Fibroblast of lung (primary cell): Measurements from ENCODE around the gene MTMR4. TPM values are rescaled to one million over a fixed set of nuclear protein-coding genes. Genes with fewer than 3 reads are reported as not detected.
"Not testable (repeated sequence)": the region's sequence is repeated elsewhere in the genome, so short reads cannot be mapped to it uniquely, and the experiment has no call there.

ENCODE experiments used
- DNase-seq, 2 donors: peaks; one replicate each; pipeline versions ENCODE4 v3.0.0 to v3.0.0-alpha.2; 2010; ENCODE audit warnings: low read depth in 2 of 2
- H2AFZ ChIP-seq: 2 replicates; pipeline ENCODE4 v1.5.1; 2012; ENCODE audit warnings: low read length, control low read depth, inconsistent platforms
- H3K27ac ChIP-seq: 2 replicates; pipeline ENCODE4 v1.5.1; 2011; ENCODE audit warnings: low read length, control low read depth; ENCODE audit not compliant: insufficient read depth
- H3K27me3 ChIP-seq: 2 replicates; pipeline ENCODE4 v1.5.1; 2011; ENCODE audit warnings: mild to moderate bottlenecking, low read length; ENCODE audit not compliant: control insufficient read depth, insufficient read depth
- H3K36me3 ChIP-seq: 2 replicates; pipeline ENCODE4 v1.5.1; 2011; ENCODE audit warnings: low read length; ENCODE audit not compliant: control insufficient read depth, insufficient read depth
- H3K4me1 ChIP-seq: 2 replicates; pipeline ENCODE4 v1.5.1; 2011; ENCODE audit warnings: low read length; ENCODE audit not compliant: control insufficient read depth, insufficient read depth; ENCODE audit errors: extremely low read depth
- H3K4me2 ChIP-seq: 2 replicates; pipeline ENCODE4 v1.5.1; 2011; ENCODE audit warnings: low read length, control low read depth; ENCODE audit not compliant: insufficient read depth; ENCODE audit errors: extremely low read depth
- H3K4me3 ChIP-seq, 4 experiments: fragments of 200-600 bp in 1 of 4; sonication (generic) in 1 of 4; replicated peaks in 1 of 4; 2 replicates each; pipeline ENCODE4 v1.5.1; 2011 to 2016; ENCODE audit warnings: low read length in 4 of 4, low read depth in 3 of 4, mild to moderate bottlenecking in 3 of 4, control low read depth in 2 of 4, inconsistent platforms in 1 of 4, mixed read lengths in 1 of 4; ENCODE audit not compliant: insufficient read depth in 1 of 4; ENCODE audit errors: control extremely low read depth in 1 of 4
- H3K79me2 ChIP-seq: 2 replicates; pipeline ENCODE4 v1.5.1; 2012; ENCODE audit warnings: mild to moderate bottlenecking, low read length, inconsistent platforms; ENCODE audit not compliant: control insufficient read depth, insufficient read depth
- H3K9ac ChIP-seq: 2 replicates; pipeline ENCODE4 v1.5.1; 2011; ENCODE audit warnings: mild to moderate bottlenecking, low read length, control low read depth; ENCODE audit not compliant: insufficient read depth
- H3K9me3 ChIP-seq: 2 replicates; pipeline ENCODE4 v1.5.1; 2012; ENCODE audit warnings: low read depth, low read length; ENCODE audit not compliant: control insufficient read depth, insufficient read depth
- H4K20me1 ChIP-seq: 2 replicates; pipeline ENCODE4 v1.5.1; 2011; ENCODE audit warnings: low read length; ENCODE audit not compliant: control insufficient read depth, insufficient read depth; ENCODE audit errors: extremely low read depth
- CTCF ChIP-seq, 2 donors: IDR thresholded peaks in 1 of 2; conservative IDR thresholded peaks in 1 of 2; 1 replicate in 1 of 2; 2 replicates in 1 of 2; pipeline ENCODE4 v1.5.1; 2011 to 2012; ENCODE audit warnings: low read length in 2 of 2, control low read depth in 1 of 2, inconsistent platforms in 1 of 2, low read depth in 1 of 2, mild to moderate bottlenecking in 1 of 2
- EZH2 ChIP-seq: IDR thresholded peaks from 2 replicates; pipeline ENCODE4 v1.5.1; 2012; ENCODE audit warnings: low read length, control low read depth, mild to moderate bottlenecking; ENCODE audit errors: missing control alignments
- polyA plus RNA-seq, 2 donors: library from polyadenylated mRNA; depleted of rRNA in 1 of 2; stranded (reverse) in 1 of 2; unstranded in 1 of 2; fragments of >200 nt; gene quantifications; 2 replicates each; pipeline ENCODE4 v1.2.1, GENCODE V29; 2011 to 2012; ENCODE audit warnings: missing spikeins in 1 of 2
- total RNA-seq: library from RNA; depleted of rRNA; stranded (reverse); fragments of >200 nt; gene quantifications from 2 replicates; pipeline ENCODE4 v1.2.1, GENCODE V29; 2014

Gene MTMR4
- total and polyA plus RNA-seq, 2 donors (not counting 1 experiment from before 2014, with no cell fraction given): 22.1 to 40.0 TPM

DNA sequence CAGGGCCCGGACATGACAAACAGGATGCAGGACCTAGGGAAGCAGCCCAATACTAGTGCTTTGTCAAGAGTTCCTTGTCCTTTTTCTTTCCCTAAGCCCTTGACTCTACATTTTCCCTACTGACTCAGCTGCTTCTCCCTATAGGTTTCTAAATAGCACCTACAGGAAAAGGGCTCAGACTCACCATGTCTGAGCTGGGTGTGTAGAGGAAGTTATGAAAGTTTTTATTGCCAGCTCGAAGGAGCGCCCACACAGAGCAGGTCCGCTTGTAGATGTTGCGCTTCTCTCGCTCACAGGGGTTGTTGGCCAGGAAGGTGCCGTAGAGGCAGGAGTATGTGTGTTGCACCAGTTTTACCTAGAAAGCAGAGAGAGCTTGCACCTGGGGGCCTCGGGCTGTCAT lies 10.6 kb downstream of the MTMR4 start:
- DNase-seq: no peak
- Histone ChIP-seq H3K27me3 (no peaks in the 10 kb centered on the region), H3K9me3 (no peaks in the 10 kb centered on the region), H3K36me3 (peaks cover 25% of the 10 kb centered on the region), H3K9ac (no peak overlapping the region), H3K27ac (no peak overlapping the region), H3K79me2 (no peaks in the 10 kb centered on the region), H3K4me3 (no peak overlapping the region), H4K20me1 (no peaks in the 10 kb centered on the region), H3K4me2 (no peak overlapping the region), H2AFZ (no peak overlapping the region), H3K4me1 (no peaks in the 10 kb centered on the region)
- TF ChIP-seq EZH2: no peak
- no peak for TF ChIP-seq CTCF (conservative IDR thresholded peaks at IDR 0.05 in 1 of 2, IDR thresholded peaks at IDR 0.05 in 1 of 2; ENCODE audit: low read depth in 1 of 2, low read length in 2 of 2)

- H3K27ac ChIP-seq, DNase-seq, H3K4me3 ChIP-seq, H2AFZ ChIP-seq, H3K27me3 ChIP-seq, H3K79me2 ChIP-seq, H3K9ac ChIP-seq, H3K4me2 ChIP-seq, H3K4me1 ChIP-seq, H3K9me3 ChIP-seq, H4K20me1 ChIP-seq: not testable (repeated sequence)
- peaks cover 19% of the 10 kb centered on the region for H3K36me3 ChIP-seq
Measured at GRCh38 chr17:58503134-58503533, 11.3 kb downstream of the MTMR4 start.

- Histone ChIP-seq H3K27ac (no peak overlapping the region), H3K9me3 (no peaks in the 10 kb centered on the region), H2AFZ (no peak overlapping the region), H3K4me1 (no peaks in the 10 kb centered on the region), H3K79me2 (no peaks in the 10 kb centered on the region), H3K27me3 (no peaks in the 10 kb centered on the region), H3K4me3 (no peak overlapping the region), H3K4me2 (no peak overlapping the region), H3K9ac (no peak overlapping the region), H3K36me3 (peaks cover 14% of the 10 kb centered on the region), H4K20me1 (no peaks in the 10 kb centered on the region)
- no peak for DNase-seq
- TF ChIP-seq EZH2: no peak
- no peak for TF ChIP-seq CTCF (conservative IDR thresholded peaks at IDR 0.05 in 1 of 2, IDR thresholded peaks at IDR 0.05 in 1 of 2; ENCODE audit: low read depth in 1 of 2, low read length in 2 of 2)
Measured at GRCh38 chr17:58501451-58501850, 13.0 kb downstream of the MTMR4 start.
